HepG2 (cell line): ENCODE results near the gene HOXD4. TPM values are rescaled to one million over a fixed set of nuclear protein-coding genes. Genes with fewer than 3 reads are reported as not detected.

Source experiments
- BHLHE40 ChIP-seq: IDR thresholded peaks from 2 replicates; pipeline ENCODE4 v1.6.1; 2011; ENCODE audit warnings: low read length, improper control_type of control experiment
- HNF4A ChIP-seq: sonication (generic); formaldehyde crosslinking; IDR thresholded peaks from 2 replicates; pipeline ENCODE4 v1.4.0; 2020; ENCODE audit warnings: missing genetic modification reagents
- HNRNPUL1 ChIP-seq: fragments of 200-400 bp; formaldehyde crosslinking; IDR thresholded peaks from 2 replicates; pipeline ENCODE4 v1.6.1; 2017; ENCODE audit warnings: low read depth, mild to moderate bottlenecking, low read length, moderate library complexity
- KLF6 ChIP-seq: IDR thresholded peaks from 2 replicates; pipeline ENCODE4 v1.8.0; 2016; ENCODE audit warnings: missing biosample characterization, missing genetic modification reagents
- SMAD1 ChIP-seq: sonication (generic); formaldehyde crosslinking; IDR thresholded peaks from 2 replicates; pipeline ENCODE4 v1.4.0; 2020; ENCODE audit warnings: missing genetic modification reagents, low read depth, mild to moderate bottlenecking, borderline replicate concordance
- SP4 ChIP-seq: sonication (generic); formaldehyde crosslinking; IDR thresholded peaks from 2 replicates; pipeline ENCODE4 v1.8.1; 2023; ENCODE audit warnings: mild to moderate bottlenecking, missing genetic modification reagents
- WIZ ChIP-seq: sonication (generic); formaldehyde crosslinking; IDR thresholded peaks from 2 replicates; pipeline ENCODE4 v1.5.1; 2020; ENCODE audit warnings: mild to moderate bottlenecking, missing genetic modification reagents
- ZNF562 ChIP-seq: sonication (generic); formaldehyde crosslinking; IDR thresholded peaks from 2 replicates; pipeline ENCODE4 v1.8.0; 2022; ENCODE audit warnings: missing genetic modification reagents, borderline replicate concordance
- polyA plus RNA-seq, 8 experiments: library from polyadenylated mRNA; depleted of rRNA in 3 of 8; stranded (reverse) in 7 of 8; unstranded in 1 of 8; fragments of >200 nt; fragmentation: Illumina TruSeq in 4 of 8; extraction: Trizol in 4 of 8; gene quantifications; 2 replicates each; pipeline versions ENCODE4 v1.2.1 to v1.2.3, GENCODE V29; 2011 to 2016; ENCODE audit warnings: low read depth in 4 of 8, missing spikeins in 1 of 8, mixed read lengths in 1 of 8; ENCODE audit not compliant: insufficient read depth in 1 of 8
- total RNA-seq, 5 experiments: library from RNA; depleted of rRNA; stranded (reverse); fragments of >200 nt; fragmentation: Illumina TruSeq; extraction: Trizol; gene quantifications; 2 replicates each; pipeline ENCODE4 v1.2.3, GENCODE V29; 2016; ENCODE audit warnings: low read depth in 1 of 5
- TF ChIP-seq, protein P1 (sequence below): sonication (generic); formaldehyde crosslinking; IDR thresholded peaks from 2 replicates; pipeline ENCODE4 v1.5.1; 2020; ENCODE audit warnings: missing genetic modification reagents, mild to moderate bottlenecking, borderline replicate concordance
- TF ChIP-seq, protein P2 (sequence below): sonication (generic); formaldehyde crosslinking; IDR thresholded peaks from 2 replicates; pipeline ENCODE4 v1.4.0; 2020; ENCODE audit warnings: mild to moderate bottlenecking, missing genetic modification reagents
- TF ChIP-seq, protein P3 (sequence below): sonication (generic); formaldehyde crosslinking; IDR thresholded peaks from 2 replicates; pipeline ENCODE4 v1.4.0; 2020; ENCODE audit warnings: mild to moderate bottlenecking, missing genetic modification reagents
- TF ChIP-seq, protein P4 (sequence below): sonication (generic); formaldehyde crosslinking; IDR thresholded peaks from 2 replicates; pipeline ENCODE4 v1.5.0; 2020; ENCODE audit warnings: missing genetic modification reagents, mild to moderate bottlenecking, borderline replicate concordance
- TF ChIP-seq, protein P5 (sequence below): sonication (generic); formaldehyde crosslinking; conservative IDR thresholded peaks from 2 replicates; pipeline ENCODE4 v1.8.0; 2022; ENCODE audit warnings: low read depth, missing genetic modification reagents
- TF ChIP-seq, protein P6 (sequence below): sonication (generic); formaldehyde crosslinking; IDR thresholded peaks from 2 replicates; pipeline ENCODE4 v1.5.0; 2020; ENCODE audit warnings: missing genetic modification reagents
- TF ChIP-seq, protein P7 (sequence below): sonication (generic); formaldehyde crosslinking; conservative IDR thresholded peaks from 2 replicates; pipeline ENCODE4 v1.8.0; 2022; ENCODE audit warnings: mild to moderate bottlenecking, moderate library complexity, missing genetic modification reagents

The HOXD4 gene
- total and polyA plus RNA-seq, 2 of the 13 experiments (the other 11 are each of a cell fraction or from before 2014, with no cell fraction given): not detected

DNA sequence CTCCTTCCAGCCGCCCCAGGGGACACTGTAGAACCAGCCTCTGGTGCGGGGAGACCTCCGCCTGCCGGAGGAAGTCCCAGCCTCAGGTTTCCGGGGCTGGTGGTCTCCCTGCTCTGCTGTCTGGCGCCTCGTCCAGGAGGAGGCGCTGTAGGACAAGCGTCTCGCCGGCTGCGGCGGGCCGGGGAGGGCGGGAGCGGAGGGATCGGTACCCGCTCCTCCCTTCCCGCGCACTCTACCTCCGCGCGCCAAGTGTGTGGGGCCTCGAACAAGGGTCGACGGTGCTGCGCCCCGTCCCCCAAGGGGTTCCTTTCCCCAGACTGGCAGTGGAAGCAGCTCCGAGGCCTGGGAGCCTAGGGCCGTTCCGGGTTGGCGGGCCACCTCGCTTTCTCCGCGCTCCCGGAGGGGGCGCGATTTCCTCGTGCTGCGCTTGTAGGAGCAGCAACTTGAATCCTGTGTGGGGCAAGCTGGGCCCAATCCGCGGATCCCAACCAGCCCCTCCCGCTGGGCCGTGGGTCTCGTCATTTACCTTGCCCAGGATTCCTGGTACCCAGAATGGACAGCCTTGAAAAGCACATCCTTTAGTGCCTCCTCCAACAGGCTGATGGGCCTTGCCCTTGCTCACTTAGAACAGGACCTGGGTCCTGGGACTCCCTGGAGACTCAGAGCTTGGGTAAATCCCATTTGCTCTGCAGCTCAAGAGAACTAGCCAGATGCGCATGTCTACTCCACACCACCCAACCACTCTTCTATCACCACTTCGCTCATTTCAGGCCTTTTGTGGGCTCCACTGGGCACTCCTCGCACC is 10.6 kb upstream of the HOXD4 start (continued):
- TF ChIP-seq HNRNPUL1: no peak
- TF ChIP-seq, protein P1, sequence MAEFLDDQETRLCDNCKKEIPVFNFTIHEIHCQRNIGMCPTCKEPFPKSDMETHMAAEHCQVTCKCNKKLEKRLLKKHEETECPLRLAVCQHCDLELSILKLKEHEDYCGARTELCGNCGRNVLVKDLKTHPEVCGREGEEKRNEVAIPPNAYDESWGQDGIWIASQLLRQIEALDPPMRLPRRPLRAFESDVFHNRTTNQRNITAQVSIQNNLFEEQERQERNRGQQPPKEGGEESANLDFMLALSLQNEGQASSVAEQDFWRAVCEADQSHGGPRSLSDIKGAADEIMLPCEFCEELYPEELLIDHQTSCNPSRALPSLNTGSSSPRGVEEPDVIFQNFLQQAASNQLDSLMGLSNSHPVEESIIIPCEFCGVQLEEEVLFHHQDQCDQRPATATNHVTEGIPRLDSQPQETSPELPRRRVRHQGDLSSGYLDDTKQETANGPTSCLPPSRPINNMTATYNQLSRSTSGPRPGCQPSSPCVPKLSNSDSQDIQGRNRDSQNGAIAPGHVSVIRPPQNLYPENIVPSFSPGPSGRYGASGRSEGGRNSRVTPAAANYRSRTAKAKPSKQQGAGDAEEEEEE (CRISPR knock-in tag): peak; percentile 49; the same call in 1 of the 2 replicates
- TF ChIP-seq SMAD1 (CRISPR knock-in tag): peak; percentile 92; the same call in 1 of the 2 replicates
- no peak for TF ChIP-seq BHLHE40
- TF ChIP-seq, protein P2, sequence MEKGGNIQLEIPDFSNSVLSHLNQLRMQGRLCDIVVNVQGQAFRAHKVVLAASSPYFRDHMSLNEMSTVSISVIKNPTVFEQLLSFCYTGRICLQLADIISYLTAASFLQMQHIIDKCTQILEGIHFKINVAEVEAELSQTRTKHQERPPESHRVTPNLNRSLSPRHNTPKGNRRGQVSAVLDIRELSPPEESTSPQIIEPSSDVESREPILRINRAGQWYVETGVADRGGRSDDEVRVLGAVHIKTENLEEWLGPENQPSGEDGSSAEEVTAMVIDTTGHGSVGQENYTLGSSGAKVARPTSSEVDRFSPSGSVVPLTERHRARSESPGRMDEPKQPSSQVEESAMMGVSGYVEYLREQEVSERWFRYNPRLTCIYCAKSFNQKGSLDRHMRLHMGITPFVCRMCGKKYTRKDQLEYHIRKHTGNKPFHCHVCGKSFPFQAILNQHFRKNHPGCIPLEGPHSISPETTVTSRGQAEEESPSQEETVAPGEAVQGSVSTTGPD (CRISPR knock-in tag): no peak
- peak; percentile 25; the same call in 1 of the 2 replicates for TF ChIP-seq KLF6
- TF ChIP-seq, protein P3, sequence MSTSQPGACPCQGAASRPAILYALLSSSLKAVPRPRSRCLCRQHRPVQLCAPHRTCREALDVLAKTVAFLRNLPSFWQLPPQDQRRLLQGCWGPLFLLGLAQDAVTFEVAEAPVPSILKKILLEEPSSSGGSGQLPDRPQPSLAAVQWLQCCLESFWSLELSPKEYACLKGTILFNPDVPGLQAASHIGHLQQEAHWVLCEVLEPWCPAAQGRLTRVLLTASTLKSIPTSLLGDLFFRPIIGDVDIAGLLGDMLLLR: no peak
- TF ChIP-seq, protein P4, sequence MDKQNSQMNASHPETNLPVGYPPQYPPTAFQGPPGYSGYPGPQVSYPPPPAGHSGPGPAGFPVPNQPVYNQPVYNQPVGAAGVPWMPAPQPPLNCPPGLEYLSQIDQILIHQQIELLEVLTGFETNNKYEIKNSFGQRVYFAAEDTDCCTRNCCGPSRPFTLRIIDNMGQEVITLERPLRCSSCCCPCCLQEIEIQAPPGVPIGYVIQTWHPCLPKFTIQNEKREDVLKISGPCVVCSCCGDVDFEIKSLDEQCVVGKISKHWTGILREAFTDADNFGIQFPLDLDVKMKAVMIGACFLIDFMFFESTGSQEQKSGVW (CRISPR knock-in tag): no peak
- no peak for TF ChIP-seq ZNF562
- TF ChIP-seq SP4 (CRISPR knock-in tag): peak; percentile 82
- TF ChIP-seq, protein P5, sequence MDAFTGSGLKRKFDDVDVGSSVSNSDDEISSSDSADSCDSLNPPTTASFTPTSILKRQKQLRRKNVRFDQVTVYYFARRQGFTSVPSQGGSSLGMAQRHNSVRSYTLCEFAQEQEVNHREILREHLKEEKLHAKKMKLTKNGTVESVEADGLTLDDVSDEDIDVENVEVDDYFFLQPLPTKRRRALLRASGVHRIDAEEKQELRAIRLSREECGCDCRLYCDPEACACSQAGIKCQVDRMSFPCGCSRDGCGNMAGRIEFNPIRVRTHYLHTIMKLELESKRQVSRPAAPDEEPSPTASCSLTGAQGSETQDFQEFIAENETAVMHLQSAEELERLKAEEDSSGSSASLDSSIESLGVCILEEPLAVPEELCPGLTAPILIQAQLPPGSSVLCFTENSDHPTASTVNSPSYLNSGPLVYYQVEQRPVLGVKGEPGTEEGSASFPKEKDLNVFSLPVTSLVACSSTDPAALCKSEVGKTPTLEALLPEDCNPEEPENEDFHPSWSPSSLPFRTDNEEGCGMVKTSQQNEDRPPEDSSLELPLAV: no peak
- TF ChIP-seq, protein P6, sequence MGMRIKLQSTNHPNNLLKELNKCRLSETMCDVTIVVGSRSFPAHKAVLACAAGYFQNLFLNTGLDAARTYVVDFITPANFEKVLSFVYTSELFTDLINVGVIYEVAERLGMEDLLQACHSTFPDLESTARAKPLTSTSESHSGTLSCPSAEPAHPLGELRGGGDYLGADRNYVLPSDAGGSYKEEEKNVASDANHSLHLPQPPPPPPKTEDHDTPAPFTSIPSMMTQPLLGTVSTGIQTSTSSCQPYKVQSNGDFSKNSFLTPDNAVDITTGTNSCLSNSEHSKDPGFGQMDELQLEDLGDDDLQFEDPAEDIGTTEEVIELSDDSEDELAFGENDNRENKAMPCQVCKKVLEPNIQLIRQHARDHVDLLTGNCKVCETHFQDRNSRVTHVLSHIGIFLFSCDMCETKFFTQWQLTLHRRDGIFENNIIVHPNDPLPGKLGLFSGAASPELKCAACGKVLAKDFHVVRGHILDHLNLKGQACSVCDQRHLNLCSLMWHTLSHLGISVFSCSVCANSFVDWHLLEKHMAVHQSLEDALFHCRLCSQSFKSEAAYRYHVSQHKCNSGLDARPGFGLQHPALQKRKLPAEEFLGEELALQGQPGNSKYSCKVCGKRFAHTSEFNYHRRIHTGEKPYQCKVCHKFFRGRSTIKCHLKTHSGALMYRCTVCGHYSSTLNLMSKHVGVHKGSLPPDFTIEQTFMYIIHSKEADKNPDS (CRISPR knock-in tag): no peak
- TF ChIP-seq WIZ (CRISPR knock-in tag): peak; percentile 63; the same call in 1 of the 2 replicates
- TF ChIP-seq, protein P7, sequence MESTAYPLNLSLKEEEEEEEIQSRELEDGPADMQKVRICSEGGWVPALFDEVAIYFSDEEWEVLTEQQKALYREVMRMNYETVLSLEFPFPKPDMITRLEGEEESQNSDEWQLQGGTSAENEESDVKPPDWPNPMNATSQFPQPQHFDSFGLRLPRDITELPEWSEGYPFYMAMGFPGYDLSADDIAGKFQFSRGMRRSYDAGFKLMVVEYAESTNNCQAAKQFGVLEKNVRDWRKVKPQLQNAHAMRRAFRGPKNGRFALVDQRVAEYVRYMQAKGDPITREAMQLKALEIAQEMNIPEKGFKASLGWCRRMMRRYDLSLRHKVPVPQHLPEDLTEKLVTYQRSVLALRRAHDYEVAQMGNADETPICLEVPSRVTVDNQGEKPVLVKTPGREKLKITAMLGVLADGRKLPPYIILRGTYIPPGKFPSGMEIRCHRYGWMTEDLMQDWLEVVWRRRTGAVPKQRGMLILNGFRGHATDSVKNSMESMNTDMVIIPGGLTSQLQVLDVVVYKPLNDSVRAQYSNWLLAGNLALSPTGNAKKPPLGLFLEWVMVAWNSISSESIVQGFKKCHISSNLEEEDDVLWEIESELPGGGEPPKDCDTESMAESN: peak; percentile 93
- no peak for TF ChIP-seq HNF4A (CRISPR knock-in tag)
